Mucosa of rectum (tissue), 2 donors: ENCODE measurements around the gene CLINT1.

Experiments
- H3K27ac ChIP-seq, 2 donors: one replicate each; pipeline ENCODE4 v1.7.0; 2013; ENCODE audit warnings: inconsistent platforms in 2 of 2, low read depth in 2 of 2, low read length in 2 of 2
- H3K27me3 ChIP-seq, 2 donors: one replicate each; pipeline ENCODE4 v1.7.0; 2013; ENCODE audit warnings: low read length in 2 of 2; ENCODE audit not compliant: control insufficient read depth in 2 of 2, insufficient read depth in 2 of 2
- H3K36me3 ChIP-seq, 2 donors: one replicate each; pipeline ENCODE4 v1.7.0; 2013; ENCODE audit warnings: low read length in 2 of 2; ENCODE audit not compliant: control insufficient read depth in 2 of 2, insufficient read depth in 2 of 2
- H3K4me1 ChIP-seq, 2 donors: one replicate each; pipeline ENCODE4 v1.7.0; 2013; ENCODE audit warnings: low read length in 2 of 2, mild to moderate bottlenecking in 1 of 2; ENCODE audit not compliant: control insufficient read depth in 2 of 2, insufficient read depth in 2 of 2
- H3K4me3 ChIP-seq, 2 donors: one replicate each; pipeline ENCODE4 v1.7.0; 2013; ENCODE audit warnings: low read length in 2 of 2
- H3K9ac ChIP-seq, 2 donors: one replicate each; pipeline ENCODE4 v1.7.0; 2013; ENCODE audit warnings: low read length in 2 of 2, low read depth in 1 of 2, mild to moderate bottlenecking in 1 of 2
- H3K9me3 ChIP-seq, 2 donors: one replicate each; pipeline ENCODE4 v1.7.0; 2013; ENCODE audit warnings: low read length in 2 of 2; ENCODE audit not compliant: control insufficient read depth in 2 of 2
- donor health status: healthy.
- donor health status: Normal muscosa, but diverticular disease.

Gene CLINT1

DNA sequence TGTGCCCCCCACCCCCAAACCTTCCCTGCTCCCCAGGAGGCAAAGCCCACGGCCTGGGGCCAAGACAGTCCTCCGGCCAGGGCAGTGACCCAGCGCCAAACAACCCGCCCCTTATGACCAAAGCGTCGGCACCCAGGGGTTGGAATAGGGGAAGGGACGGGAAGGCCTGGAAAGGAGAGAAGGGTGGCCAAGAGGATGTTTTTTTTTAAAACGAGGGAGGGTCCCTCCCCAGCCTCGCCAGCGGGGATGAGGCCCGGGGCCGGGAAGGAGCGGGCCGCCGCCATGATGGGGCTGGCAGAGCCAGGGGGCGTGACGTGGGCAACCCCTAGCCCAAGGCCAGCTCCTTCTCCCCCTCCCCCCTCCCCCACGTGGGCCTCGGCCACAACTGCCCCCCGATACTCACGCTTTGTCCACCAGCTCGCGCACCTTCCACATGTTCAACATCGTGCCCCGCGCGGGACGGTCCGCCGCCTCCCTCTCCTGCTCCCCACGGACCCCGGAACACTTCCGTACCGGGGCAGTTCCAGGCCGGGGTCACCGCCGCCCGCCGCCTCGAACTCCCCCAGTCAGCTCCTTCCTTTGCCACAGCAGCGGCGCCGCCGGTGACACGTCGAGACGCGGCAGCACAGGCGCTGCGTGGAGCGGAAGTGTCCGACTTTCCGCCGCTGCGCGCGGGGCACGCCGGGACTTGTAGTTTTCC, at the start of gene CLINT1:
Gene CLINT1, minus strand, starts transcription at position 619 of the 700 bp plus-strand sequence. Its CDS starts 175 bp downstream, at position 444.
- Histone ChIP-seq H3K4me3 (peak within 1 kb of the TSS; percentile 80 to 94), H3K4me1 (peaks cover 5% of the 10 kb centered on the region in 2 donors), H3K9ac (peak within 1 kb of the TSS; percentile 88 to 92), H3K27ac (peak within 1 kb of the TSS; percentile 82 to 90), H3K27me3 (no peaks in the 10 kb centered on the region), H3K36me3 (no peaks in the 10 kb centered on the region), H3K9me3 (no peaks in the 10 kb centered on the region)

DNA sequence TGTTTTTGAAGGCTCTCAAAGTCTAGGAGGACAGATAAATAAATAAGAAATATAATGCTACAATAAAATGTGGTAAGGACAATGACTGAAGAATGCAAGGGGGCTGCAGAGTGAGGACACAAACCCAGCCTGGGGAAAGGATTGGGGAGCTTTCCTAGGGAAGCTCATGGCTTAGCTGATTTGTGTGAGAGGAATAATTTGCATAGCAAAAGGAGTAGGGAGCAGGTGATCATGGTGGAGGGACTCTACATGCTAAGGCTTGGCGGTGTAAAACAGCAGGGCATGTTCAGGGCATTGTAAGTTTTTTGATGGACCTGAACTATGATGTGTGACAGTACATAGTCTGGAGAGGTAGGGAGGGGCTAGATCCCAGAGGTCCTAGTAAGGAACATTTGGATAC, 49.5 kb upstream of the CLINT1 start:
- no peaks in the 10 kb centered on the region for H3K36me3 ChIP-seq
- no peak overlapping the region for H3K9ac ChIP-seq
- H3K9me3 ChIP-seq = no peaks in the 10 kb centered on the region
- H3K4me3 ChIP-seq = no peak overlapping the region
- no peaks in the 10 kb centered on the region for H3K27me3 ChIP-seq
- H3K4me1 ChIP-seq = peaks cover 2 to 8% of the 10 kb centered on the region in 2 donors
- no peak overlapping the region for H3K27ac ChIP-seq

GRCh38 chr5:157907479-157907878, 48.5 kb upstream of the CLINT1 start:
- no peaks in the 10 kb centered on the region for H3K4me1 ChIP-seq
- no peaks in the 10 kb centered on the region for H3K9me3 ChIP-seq

GRCh38 chr5:157903117-157903450, 44.1 kb upstream of the CLINT1 start:
- H3K36me3 ChIP-seq = no peaks in the 10 kb centered on the region
- H3K4me1 ChIP-seq = no peaks in the 10 kb centered on the region
- no peaks in the 10 kb centered on the region for H3K9me3 ChIP-seq
- H3K4me3 ChIP-seq = no peak overlapping the region
- no peak overlapping the region for H3K27ac ChIP-seq
- no peak overlapping the region for H3K9ac ChIP-seq
- H3K27me3 ChIP-seq = no peaks in the 10 kb centered on the region

More at GRCh38 chr5:157907479-157907878, 48.5 kb upstream of the CLINT1 start:
- Histone ChIP-seq H3K36me3 (no peaks in the 10 kb centered on the region), H3K27ac (no peak overlapping the region), H3K27me3 (no peaks in the 10 kb centered on the region), H3K4me3 (no peak overlapping the region), H3K9ac (no peak overlapping the region)

DNA sequence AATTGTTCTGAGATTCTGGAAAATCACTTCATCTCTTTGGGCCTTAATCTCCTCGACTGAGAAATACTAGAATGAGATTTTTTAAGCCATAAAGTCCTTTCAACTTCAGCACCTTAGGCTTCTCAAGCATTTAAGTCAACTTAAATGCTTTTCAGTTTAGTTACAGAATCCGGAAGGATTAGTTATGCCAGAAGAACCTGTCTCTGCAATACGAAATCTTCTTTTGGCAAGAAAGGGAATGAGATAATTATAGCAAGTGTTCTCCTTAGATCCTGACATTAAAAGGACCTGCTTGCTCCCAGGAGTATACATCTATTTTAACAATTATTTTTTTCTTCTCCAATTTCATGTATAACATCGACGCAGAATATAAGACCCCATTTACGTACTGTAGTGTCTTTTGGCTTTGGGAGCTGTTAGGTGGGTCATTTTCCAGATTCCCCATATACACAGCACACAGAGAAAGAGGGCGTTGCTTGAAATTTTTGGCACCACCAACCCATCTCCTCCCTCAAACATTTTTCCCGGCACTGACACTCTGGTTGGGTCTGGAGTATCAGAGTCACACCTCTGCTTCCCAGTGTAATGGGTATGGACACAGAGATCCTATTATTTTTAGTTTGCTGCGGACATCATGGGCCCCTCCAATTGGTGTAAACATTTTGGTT, 43.6 kb upstream of the CLINT1 start:
- H3K27me3 ChIP-seq = no peaks in the 10 kb centered on the region
- no peaks in the 10 kb centered on the region for H3K36me3 ChIP-seq
- H3K9ac ChIP-seq = no peak overlapping the region
- no peaks in the 10 kb centered on the region for H3K4me1 ChIP-seq
- H3K27ac ChIP-seq = no peak overlapping the region
- no peaks in the 10 kb centered on the region for H3K9me3 ChIP-seq
- H3K4me3 ChIP-seq = no peak overlapping the region

- Histone ChIP-seq H3K9ac (no peak overlapping the region), H3K9me3 (no peaks in the 10 kb centered on the region), H3K4me3 (no peak overlapping the region), H3K27ac (no peak overlapping the region), H3K36me3 (no peaks in the 10 kb centered on the region), H3K27me3 (no peaks in the 10 kb centered on the region), H3K4me1 (no peaks in the 10 kb centered on the region)
These were observed 41.7 kb upstream of the CLINT1 start for GRCh38 chr5:157900644-157901043.

DNA sequence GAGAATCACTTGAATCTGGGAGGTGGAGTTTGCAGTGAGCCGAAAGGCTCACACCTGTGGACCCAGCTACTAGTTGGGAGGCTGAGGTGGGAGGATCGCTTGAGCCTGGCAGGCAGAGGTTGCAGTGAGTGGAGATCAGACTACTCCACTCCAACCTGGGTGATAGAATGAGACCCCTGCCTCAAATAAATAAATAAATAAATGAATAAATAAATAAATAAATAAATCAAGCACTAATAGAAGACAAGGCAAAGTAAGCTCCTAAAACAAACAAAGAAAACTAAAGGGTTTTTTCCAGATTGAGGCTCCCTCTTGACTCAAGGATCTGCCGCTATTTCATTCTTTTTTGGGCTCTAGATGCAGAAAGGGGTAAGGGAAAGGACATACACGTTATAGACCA, 34.7 kb upstream of the CLINT1 start:
- H3K9ac ChIP-seq = no peak overlapping the region
- H3K4me1 ChIP-seq = no peaks in the 10 kb centered on the region
- H3K4me3 ChIP-seq = no peak overlapping the region
- H3K9me3 ChIP-seq = no peaks in the 10 kb centered on the region
- no peaks in the 10 kb centered on the region for H3K27me3 ChIP-seq
- H3K27ac ChIP-seq = no peak overlapping the region
- H3K36me3 ChIP-seq = no peaks in the 10 kb centered on the region

GRCh38 chr5:157892974-157893373, 34.0 kb upstream of the CLINT1 start:
- H3K4me1 ChIP-seq = no peaks in the 10 kb centered on the region
- H3K9ac ChIP-seq = no peak overlapping the region
- no peak overlapping the region for H3K27ac ChIP-seq
- H3K27me3 ChIP-seq = no peaks in the 10 kb centered on the region
- no peaks in the 10 kb centered on the region for H3K9me3 ChIP-seq
- H3K4me3 ChIP-seq = no peak overlapping the region
- no peaks in the 10 kb centered on the region for H3K36me3 ChIP-seq

DNA sequence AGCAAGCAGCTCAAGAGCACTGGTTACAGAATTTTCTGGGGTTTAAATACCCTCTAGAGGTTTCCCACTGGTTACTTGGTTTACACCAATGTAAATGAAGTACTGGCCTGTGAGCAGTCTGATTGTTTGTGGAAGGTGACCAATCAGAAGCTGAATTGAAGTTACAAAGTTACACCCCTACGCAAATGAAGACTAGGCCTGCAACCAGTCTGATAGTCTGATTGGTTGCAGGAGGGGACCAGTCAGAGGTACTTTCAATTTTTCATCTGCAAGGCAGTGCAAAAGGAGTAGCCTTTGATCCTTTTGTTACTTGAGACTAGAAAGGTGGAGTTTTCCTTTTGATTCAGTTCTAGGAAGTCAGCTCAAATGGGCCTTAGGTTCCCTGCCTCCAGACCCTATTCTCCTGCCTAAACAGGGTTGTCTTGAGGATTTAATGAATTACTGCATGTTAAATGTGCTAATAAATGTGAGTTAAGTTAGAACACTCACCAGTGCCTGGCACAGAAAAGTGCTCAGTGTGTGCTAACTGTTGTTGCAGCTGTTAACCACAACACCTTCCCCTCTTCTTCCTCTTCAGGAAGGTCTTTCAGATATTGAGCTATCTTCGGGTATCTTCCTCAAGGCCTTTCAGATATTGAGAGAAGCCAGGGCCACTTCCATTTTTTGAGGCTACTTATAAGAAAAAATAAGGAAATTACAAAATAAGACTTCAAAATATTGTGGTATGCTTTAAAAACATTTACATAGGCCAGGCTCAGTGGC, 32.1 kb upstream of the CLINT1 start:
- no peaks in the 10 kb centered on the region for H3K9me3 ChIP-seq
- no peaks in the 10 kb centered on the region for H3K4me1 ChIP-seq
- no peak overlapping the region for H3K9ac ChIP-seq
- no peaks in the 10 kb centered on the region for H3K27me3 ChIP-seq
- no peaks in the 10 kb centered on the region for H3K36me3 ChIP-seq
- H3K4me3 ChIP-seq = no peak overlapping the region
- no peak overlapping the region for H3K27ac ChIP-seq

GRCh38 chr5:157888814-157889532, 30.0 kb upstream of the CLINT1 start:
- no peaks in the 10 kb centered on the region for H3K27me3 ChIP-seq

More at GRCh38 chr5:157888814-157889532, 30.0 kb upstream of the CLINT1 start:
- H3K36me3 ChIP-seq = no peaks in the 10 kb centered on the region
- no peak overlapping the region for H3K4me3 ChIP-seq
- no peak overlapping the region for H3K9ac ChIP-seq
- H3K9me3 ChIP-seq = no peaks in the 10 kb centered on the region
- no peaks in the 10 kb centered on the region for H3K4me1 ChIP-seq
- no peak overlapping the region for H3K27ac ChIP-seq
